ENCODE results near the gene CD44.

Gene CD44

GRCh38 chr11:35178067-35178805 lies 39.3 kb downstream of the CD44 start:
- DNase-seq = no peak

GRCh38 chr11:35178873-35179272 lies 39.9 kb downstream of the CD44 start:
- DNase-seq = no peak

GRCh38 chr11:35179466-35180135 lies 40.6 kb downstream of the CD44 start:
- DNase-seq = no peak

- DNase-seq = no peak
Measured at GRCh38 chr11:35180317-35181233, 41.6 kb downstream of the CD44 start.

- DNase-seq = no peak
Measured at GRCh38 chr11:35182317-35182939, 43.5 kb downstream of the CD44 start.

GRCh38 chr11:35183326-35183925 lies 44.5 kb downstream of the CD44 start:
- no peak for DNase-seq

- no peak for DNase-seq
Measured at GRCh38 chr11:35185696-35186095, 46.7 kb downstream of the CD44 start.

- no peak for DNase-seq
Measured at GRCh38 chr11:35187996-35188395, 49.0 kb downstream of the CD44 start.

GRCh38 chr11:35190804-35191348 lies 51.9 kb downstream of the CD44 start:
- no peak for DNase-seq

- peak; percentile 18 for DNase-seq
Measured at GRCh38 chr11:35192347-35192746, 53.4 kb downstream of the CD44 start.

GRCh38 chr11:35193767-35194166 lies 54.8 kb downstream of the CD44 start:
- no peak for DNase-seq

- no peak for DNase-seq
Measured at GRCh38 chr11:35197292-35197691, 58.3 kb downstream of the CD44 start.

GRCh38 chr11:35200811-35201341 lies 61.9 kb downstream of the CD44 start:
- DNase-seq = no peak

GRCh38 chr11:35204614-35205013 lies 65.6 kb downstream of the CD44 start:
- no peak for DNase-seq

- no peak for DNase-seq
Measured at GRCh38 chr11:35206616-35207015, 67.6 kb downstream of the CD44 start.

- DNase-seq = no peak
Measured at GRCh38 chr11:35207471-35208403, 68.8 kb downstream of the CD44 start.

GRCh38 chr11:35208795-35209194 lies 69.8 kb downstream of the CD44 start:
- DNase-seq = no peak

- no peak for DNase-seq
Measured at GRCh38 chr11:35210876-35211546, 72.0 kb downstream of the CD44 start.

- no peak for DNase-seq
Measured at GRCh38 chr11:35211952-35212351, 73.0 kb downstream of the CD44 start.

All from right kidney (tissue), 1 donor.